HG03354 (cell line): Measurements from ENCODE around the gene POLD2.
"Not testable (repeated sequence)": the region's sequence is repeated elsewhere in the genome, so short reads cannot be mapped to it uniquely, and the experiment has no call there.

ENCODE experiments used
- ATAC-seq: cut with Tn5 transposase; IDR thresholded peaks from one replicate; pipeline ENCODE4 v1.9.1; 2021; ENCODE audit warnings: mild to moderate bottlenecking; ENCODE audit not compliant: unreplicated experiment, poor library complexity, severe bottlenecking

POLD2 gene

GRCh38 chr7:44123190-44124003 is at the start of gene POLD2:
POLD2 (minus strand) TSS chr7:44123548; CDS start chr7:44122053, 1,495 bp downstream.
- peak; percentile 99 for ATAC-seq

GRCh38 chr7:44172803-44173424 is 49.6 kb upstream of the POLD2 start:
- ATAC-seq: no peak

- no peak for ATAC-seq
These were observed 49.0 kb upstream of the POLD2 start for GRCh38 chr7:44172352-44172751.

- not testable (repeated sequence) for ATAC-seq
These were observed 48.6 kb upstream of the POLD2 start for GRCh38 chr7:44171901-44172300.

- no peak for ATAC-seq
These were observed 44.6 kb upstream of the POLD2 start for GRCh38 chr7:44167920-44168319.

- ATAC-seq: no peak
These were observed 40.2 kb upstream of the POLD2 start for GRCh38 chr7:44163591-44163990.

GRCh38 chr7:44162785-44163395 is 39.5 kb upstream of the POLD2 start:
- ATAC-seq: no peak

- no peak for ATAC-seq
These were observed 38.8 kb upstream of the POLD2 start for GRCh38 chr7:44162179-44162578.

GRCh38 chr7:44161371-44161770 is 38.0 kb upstream of the POLD2 start:
- ATAC-seq: no peak

- ATAC-seq: no peak
These were observed 36.7 kb upstream of the POLD2 start for GRCh38 chr7:44159824-44160630.

GRCh38 chr7:44158873-44159631 is 35.7 kb upstream of the POLD2 start:
- ATAC-seq: no peak

- no peak for ATAC-seq
These were observed 34.9 kb upstream of the POLD2 start for GRCh38 chr7:44158096-44158872.

- no peak for ATAC-seq
These were observed 34.0 kb upstream of the POLD2 start for GRCh38 chr7:44157116-44158080.

- no peak for ATAC-seq
These were observed 33.2 kb upstream of the POLD2 start for GRCh38 chr7:44156453-44157010.

GRCh38 chr7:44155191-44156185 is 32.1 kb upstream of the POLD2 start:
- ATAC-seq: no peak

- ATAC-seq: no peak
These were observed 31.4 kb upstream of the POLD2 start for GRCh38 chr7:44154703-44155102.
